Lower leg skin (tissue), 3 donors: Measurements from ENCODE around the gene AKAP10.

Source experiments
- POLR2A ChIP-seq, 2 donors: fragments of 450-650 bp; IDR thresholded peaks; one replicate each; pipeline ENCODE4 v1.6.1; 2016 to 2017; ENCODE audit warnings: antibody characterized with exemption in 2 of 2, mild to moderate bottlenecking in 1 of 2, moderate library complexity in 1 of 2
- TF ChIP-seq, protein P1 (sequence below), 3 donors: fragments of 450-650 bp; IDR thresholded peaks; one replicate each; pipeline ENCODE4 v1.5.1; 2016; ENCODE audit warnings: antibody characterized with exemption in 3 of 3, mild to moderate bottlenecking in 3 of 3, moderate library complexity in 2 of 3

DNA sequence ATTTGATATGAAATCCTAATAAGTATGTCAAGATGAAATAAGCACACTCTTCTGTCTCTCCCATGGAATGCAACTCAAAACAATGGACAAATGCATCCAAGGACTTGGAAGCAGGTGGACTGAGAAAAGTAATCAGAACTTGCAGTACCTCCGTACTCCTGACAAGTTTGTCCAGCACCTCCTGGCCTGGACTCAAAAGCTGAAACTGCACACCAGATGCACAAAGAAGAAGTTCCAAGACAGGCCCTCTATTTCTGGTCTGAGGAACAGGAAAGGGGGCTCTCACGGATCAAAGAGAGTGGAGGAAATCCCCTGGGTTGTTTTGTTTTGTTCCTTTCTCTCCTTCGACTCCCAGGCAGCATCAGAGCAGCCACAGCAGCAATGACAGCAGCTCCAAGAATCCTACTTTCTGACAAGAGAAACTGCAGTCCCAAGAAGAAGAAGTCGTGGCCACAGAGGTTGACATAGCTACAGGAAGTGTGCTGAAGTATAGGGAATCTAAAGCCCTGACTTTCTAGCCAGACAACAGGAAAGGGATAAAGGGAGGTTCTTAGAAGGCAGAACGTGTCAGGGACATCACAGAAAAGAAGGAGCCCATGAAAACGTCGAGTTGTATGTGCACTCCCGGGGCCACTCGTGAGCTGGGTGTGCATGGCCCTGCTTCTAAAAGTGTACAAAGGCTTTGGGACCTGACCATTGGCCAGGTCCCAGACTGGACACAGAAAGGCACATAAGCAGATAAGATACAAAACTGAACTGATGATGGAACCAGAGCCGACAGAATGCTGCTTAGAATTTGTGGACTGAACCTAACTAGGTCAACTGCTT, 29.3 kb downstream of the AKAP10 start:
- TF ChIP-seq, protein P1, sequence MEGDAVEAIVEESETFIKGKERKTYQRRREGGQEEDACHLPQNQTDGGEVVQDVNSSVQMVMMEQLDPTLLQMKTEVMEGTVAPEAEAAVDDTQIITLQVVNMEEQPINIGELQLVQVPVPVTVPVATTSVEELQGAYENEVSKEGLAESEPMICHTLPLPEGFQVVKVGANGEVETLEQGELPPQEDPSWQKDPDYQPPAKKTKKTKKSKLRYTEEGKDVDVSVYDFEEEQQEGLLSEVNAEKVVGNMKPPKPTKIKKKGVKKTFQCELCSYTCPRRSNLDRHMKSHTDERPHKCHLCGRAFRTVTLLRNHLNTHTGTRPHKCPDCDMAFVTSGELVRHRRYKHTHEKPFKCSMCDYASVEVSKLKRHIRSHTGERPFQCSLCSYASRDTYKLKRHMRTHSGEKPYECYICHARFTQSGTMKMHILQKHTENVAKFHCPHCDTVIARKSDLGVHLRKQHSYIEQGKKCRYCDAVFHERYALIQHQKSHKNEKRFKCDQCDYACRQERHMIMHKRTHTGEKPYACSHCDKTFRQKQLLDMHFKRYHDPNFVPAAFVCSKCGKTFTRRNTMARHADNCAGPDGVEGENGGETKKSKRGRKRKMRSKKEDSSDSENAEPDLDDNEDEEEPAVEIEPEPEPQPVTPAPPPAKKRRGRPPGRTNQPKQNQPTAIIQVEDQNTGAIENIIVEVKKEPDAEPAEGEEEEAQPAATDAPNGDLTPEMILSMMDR (IDR thresholded peaks at IDR 0.05) = no peak
- no peak for TF ChIP-seq POLR2A (IDR thresholded peaks at IDR 0.05)
